Mesenteric fat pad (tissue), 1 donor: ENCODE results near the gene RAB11FIP3. TPM values are rescaled to one million over a fixed set of nuclear protein-coding genes. Genes with fewer than 3 reads are reported as not detected.
"Not testable (repeated sequence)": the region's sequence is repeated elsewhere in the genome, so short reads cannot be mapped to it uniquely, and the experiment has no call there.

Experiments
- DNase-seq: peaks from one replicate; pipeline ENCODE4 v3.0.0-alpha.2; 2020; ENCODE audit warnings: low spot score
- total RNA-seq: library from RNA; stranded (reverse); fragmentation: NEBNext Ultra II Directional; extraction: Animal tissue kit (Norgen Biotek cat#: 25700); gene quantifications from one replicate; pipeline ENCODE4 v1.2.1, GENCODE V29; 2021
- donor health status: DM: yes; HTN: yes; CAD: no.

RAB11FIP3 gene
- total RNA-seq, 1 donor from 2014 or later = 35.2 TPM

DNA sequence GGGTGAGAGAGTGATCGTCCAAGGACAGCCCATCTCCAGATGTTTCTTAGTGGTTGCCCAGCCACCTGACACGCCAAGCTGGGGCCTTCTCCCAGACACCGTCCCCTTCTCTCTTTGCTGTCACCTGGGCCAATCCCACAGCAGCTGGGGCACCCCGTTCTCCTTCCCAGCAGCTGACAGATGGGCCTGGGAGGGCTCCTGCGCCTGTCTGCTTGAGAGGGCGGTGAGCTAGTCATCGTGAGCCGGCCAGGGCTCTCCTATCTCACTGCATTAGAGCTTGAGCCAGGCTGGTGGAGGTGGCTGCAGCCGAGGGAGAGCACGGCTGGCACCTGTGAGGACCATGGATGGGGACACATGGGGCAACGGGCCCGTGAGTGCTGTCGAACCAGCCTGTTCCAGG lies 41.2 kb downstream of the RAB11FIP3 start:
- no peak for DNase-seq

DNA sequence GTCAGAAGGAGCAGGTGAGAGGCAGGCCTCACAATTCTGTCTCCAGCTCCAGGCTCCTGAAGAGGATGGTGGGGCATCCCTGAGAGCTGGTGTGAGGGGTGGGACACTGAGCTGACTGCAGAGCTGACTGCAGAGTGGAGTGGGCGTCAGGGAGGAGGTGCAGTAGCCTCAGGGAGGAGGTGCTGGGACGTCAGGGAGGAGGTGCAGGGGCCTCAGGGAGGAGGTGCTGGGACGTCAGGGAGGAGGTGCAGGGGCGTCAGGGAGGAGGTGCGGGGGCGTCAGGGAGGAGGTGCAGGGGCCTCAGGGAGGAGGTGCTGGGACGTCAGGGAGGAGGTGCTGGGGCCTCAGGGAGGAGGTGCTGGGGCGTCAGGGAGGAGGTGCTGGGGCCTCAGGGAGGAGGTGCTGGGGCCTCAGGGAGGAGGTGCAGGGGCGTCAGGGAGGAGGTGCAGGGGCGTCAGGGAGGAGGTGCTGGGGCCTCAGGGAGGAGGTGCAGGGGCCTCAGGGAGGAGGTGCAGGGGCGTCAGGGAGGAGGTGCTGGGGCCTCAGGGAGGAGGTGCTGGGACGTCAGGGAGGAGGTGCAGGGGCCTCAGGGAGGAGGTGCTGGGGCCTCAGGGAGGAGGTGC lies 41.9 kb downstream of the RAB11FIP3 start:
- DNase-seq = not testable (repeated sequence)

DNA sequence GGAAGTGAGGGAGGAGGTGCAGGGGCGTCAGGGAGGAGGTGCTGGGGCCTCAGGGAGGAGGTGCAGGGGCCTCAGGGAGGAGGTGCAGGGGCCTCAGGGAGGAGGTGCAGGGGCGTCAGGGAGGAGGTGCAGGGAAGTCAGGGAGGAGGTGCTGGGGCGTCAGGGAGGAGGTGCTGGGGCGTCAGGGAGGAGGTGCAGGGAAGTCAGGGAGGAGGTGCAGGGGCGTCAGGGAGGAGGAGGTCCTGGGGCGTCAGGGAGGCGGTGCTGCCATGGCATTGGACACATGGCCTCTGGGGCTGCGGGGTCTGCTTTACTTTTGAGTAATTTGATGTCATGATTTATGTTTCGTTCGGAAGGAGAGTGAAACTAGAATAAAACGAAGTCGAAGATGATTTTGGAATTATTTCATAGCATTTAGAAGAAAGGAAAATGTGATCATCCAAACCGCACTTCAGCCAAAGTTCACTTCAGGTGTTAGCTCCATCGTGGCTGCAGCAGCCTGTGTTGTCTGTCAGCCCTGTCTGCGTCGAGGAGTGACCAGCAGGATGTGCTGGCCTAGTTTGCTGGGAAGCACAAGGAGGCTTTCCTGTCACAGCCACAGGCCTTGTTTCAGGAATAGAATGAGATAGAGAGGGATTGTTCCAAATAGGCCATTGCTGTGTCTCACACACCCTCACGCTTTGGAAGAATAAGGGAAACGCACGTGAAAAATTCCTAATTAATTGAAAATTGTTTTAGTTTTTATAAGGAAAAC lies 42.8 kb downstream of the RAB11FIP3 start:
- DNase-seq = no peak

DNA sequence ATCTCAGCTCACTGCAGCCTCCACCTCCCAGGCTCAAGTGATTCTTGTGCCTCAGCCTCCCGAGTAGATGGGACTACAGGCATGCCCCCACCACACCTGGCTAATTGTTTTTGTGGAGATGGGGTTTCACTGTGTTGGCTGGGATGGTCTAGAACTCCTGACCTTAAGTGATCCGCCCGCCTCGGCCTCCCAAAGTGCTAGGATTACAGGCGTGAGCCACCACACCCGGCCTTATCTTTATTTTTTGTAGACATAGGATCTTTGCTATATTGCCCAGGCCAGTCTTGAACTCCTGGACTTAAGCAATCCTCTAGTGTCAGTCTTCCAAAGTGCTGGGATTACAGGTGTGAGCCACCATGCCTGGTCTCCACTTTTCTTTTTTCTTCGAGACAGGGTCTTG lies 44.0 kb downstream of the RAB11FIP3 start:
- DNase-seq = not testable (repeated sequence)

DNA sequence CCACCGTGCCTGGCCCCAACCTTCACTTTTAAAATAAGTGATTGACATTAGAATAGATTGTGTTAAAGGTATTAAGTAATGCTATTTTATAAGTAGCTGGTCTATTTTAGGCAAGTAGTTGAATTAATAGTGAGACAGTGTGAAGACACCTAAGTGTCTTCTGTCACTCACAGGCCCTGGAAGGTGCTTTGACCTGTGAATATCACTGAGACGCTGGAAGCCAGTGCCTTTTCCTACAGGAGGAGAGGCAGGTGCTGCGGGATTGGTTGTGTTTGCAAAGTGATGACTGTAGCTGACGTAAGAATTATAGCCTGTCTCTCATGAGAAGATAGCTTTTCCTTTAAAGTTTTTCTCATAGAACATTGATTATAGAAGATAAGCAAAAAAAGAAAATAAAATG lies 45.0 kb downstream of the RAB11FIP3 start:
- no peak for DNase-seq

DNA sequence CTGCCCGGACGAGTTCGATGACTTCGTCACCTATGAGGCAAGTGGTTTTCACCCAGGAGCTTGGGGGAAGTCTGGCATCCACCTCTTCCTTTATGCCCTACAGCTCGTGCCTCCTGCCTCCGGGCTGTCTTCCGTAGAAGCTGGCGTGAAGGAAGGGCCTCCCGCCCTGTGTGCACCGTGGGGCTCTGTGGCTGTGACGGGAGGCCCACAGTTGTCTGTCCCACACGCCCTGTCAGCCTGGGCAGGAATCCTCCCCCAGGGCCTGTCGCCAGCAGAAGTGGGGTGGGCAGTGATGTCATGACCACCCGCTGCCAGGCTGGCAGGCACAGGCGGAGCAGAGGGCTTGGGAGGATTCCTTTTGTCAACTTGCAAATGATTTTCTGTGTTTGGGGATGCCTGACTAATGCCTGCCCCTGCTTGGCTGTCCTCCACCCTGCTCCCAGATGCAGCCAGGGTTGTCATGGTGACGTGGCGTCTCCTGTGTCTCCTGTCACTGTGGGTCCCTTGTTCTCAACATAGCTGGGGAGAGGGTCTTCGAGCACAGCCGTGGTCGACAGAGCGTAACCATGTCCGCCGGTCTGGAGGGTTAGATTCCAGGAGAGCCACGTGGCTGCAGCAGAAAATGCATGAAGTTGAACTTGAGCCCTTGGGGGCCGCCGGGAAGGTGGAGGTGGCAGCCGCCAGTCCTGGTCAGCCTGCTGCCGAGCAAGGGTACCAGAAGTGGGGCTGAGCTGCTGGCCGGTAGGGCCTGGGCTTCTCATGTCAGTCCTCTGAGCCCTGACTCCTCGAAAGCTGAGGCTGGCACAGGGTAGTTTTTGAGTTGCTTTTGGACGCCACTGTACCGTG lies 46.1 kb downstream of the RAB11FIP3 start:
- DNase-seq = no peak

DNA sequence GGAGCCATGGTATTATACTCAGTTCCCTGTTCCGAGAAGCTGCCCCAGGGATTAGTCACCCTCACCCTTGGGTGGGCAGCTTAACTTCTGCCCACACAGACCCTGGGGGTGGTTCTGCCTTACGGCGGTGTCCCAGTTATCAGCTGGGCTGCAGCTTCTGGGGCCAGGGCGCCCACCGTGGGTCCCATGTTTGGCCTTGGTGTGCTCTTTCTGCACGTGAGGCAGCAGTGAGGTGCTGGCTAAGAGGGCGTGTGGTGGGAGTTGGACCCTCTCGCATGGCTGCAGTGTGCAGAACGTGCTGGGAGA lies 46.7 kb downstream of the RAB11FIP3 start:
- DNase-seq = no peak

DNA sequence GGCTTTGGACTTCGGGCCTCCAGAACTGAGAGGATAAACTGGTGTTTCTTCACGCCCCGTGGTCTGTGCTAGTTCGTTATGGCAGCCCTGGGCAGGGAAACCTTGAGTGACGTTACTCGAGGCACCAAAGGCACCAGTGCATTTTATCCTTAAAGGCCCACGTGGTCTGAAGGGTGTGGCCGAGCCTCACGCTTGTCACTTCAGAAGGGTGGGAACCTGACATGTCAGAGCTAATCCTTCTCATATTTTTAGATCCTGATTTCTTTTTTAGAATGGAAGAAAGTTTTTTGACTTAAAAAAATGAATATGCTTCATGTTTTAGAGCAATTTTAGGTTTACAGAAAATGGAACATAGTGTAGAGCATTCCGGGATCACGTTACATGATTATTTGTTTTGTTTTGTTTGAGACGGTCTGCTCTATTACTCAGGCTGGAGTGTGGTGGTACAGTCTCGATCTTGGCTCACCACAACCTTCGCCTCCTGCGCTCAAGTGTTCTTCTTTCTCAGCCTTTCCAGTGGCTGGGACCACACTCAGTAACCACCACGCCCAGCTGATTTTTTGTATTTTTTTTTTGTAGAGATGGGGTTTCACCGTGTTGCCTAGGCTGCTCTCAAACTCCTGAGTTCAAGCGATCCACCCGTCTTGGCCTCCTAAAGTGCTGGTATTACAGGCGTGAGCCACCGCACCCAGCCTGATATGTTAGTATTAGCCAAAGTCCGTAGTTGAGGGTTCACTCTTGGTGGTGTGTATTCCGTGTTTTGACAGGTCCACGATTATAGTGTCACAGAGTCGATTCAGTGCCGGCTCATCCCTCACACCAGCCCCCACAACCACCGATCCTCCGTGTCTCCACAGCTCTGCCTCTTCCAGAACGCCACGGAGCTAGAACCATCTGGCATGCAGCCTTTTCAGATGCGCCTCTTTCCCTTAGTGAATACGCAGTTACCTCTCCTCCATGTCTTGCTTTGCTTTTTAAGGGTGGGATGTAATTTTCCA lies 47.9 kb downstream of the RAB11FIP3 start:
- DNase-seq = no peak

DNA sequence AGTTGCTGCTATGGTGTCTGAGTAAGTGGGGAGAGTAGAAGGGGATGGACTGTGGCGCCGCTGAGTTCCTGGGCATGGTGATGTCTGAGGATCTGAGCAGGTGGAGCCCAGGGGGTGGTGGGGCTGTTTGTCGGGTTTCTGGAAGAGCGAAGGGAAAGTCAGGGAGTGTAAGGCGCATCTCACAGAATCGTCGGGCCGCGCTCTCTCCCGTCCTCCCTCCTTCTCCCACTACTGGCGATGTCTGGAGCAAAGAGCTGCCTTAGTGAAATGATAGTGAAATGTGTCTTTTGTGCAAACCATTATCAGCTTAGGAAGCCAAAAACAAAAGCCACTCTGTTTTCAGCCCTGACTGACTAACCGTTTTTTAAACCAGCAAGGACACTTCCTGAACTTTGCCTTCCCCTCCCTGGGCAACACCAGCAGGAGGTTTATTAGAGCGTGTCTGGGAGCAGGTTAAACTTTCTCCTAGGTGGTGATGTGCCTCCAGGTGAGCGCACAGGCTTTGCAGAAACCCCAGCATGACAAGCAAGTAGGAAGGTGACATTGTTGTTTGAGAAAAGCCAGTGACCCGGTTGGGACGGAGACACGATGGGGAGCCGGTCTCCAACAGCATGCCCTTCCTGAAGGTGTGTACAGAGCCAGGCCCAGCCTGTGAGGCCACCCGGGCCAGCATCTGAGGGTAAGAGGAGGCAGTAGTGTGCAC lies 49.1 kb downstream of the RAB11FIP3 start:
- no peak for DNase-seq

DNA sequence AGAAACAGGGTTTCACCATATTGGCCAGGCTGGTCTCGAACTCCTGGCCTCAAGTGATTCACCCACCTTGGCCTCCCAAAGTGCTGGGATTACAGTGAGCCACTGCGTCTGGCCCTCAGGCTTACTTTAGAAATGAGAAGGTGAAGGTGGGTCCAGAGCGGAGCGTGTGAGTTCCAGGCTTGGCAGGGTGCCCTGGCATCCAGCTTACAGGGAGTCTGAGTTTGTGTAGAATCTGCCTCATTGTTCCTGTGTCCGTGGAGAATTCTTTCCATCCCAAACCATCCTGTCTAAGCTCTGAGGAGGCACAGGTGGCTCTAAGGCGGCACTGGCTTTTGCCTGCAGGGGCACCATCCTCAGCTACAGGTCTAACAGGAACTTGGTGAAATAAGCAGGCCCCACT lies 50.6 kb downstream of the RAB11FIP3 start:
- DNase-seq = no peak

DNA sequence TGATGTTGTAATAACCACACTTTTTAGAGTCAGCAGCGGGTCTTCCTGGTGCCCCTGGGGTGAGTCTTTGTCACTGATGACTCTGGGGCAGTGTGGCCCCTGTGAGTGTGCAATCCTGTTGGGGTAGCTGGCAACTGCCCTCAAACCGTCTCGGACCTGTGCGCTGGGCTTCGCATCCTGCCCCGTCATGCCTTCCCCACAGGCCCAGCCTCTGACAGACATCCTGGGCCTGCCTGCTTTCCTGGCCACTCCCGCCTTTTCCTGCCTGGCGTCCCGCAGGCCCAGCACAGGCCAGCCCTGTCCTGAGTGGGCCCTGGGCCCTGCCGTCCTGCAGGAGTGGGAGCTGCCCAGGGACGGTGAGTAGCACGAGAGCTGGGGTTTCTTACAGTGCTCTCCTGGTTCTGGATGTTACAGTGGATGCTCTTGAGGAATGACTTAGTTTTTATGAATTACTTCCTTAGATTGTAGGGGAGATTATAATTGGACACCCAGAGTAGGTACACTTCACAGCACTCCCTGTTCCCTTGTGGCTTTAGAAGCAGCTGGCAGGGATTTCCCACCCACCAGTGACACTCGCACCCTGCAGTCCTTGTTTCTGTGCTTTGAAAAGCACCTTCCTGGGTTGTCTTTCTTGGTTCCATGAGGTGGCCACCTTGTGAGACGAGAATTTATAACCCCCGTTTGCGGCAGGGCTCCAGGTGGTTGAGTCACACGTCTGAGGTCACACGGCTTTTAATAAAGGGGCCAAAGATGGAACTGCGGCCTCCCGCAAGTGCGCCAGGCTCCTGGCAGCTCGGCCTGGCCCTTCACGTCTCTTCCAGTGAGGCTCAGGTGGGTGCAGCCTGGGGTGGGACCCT lies 52.1 kb downstream of the RAB11FIP3 start:
- DNase-seq = no peak

DNA sequence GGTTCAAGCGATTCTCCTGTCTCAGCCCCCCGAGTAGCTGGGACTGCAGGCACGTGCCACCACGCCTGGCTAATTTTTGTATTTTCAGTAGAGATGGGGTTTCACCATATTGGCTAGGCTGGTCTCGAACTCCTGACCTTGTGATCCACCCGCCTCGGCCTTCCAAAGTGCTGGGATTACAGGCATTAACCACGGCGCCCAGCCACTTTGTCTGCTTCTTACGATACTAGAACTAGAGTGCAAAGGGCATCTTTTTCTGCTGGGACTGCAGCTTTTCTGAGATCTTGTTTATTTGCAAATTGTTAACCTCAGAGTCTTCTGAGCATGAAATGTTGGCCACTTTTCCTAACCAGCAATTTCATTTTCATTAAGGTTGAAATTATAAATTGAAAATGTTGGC lies 52.8 kb downstream of the RAB11FIP3 start:
- DNase-seq = not testable (repeated sequence)

DNA sequence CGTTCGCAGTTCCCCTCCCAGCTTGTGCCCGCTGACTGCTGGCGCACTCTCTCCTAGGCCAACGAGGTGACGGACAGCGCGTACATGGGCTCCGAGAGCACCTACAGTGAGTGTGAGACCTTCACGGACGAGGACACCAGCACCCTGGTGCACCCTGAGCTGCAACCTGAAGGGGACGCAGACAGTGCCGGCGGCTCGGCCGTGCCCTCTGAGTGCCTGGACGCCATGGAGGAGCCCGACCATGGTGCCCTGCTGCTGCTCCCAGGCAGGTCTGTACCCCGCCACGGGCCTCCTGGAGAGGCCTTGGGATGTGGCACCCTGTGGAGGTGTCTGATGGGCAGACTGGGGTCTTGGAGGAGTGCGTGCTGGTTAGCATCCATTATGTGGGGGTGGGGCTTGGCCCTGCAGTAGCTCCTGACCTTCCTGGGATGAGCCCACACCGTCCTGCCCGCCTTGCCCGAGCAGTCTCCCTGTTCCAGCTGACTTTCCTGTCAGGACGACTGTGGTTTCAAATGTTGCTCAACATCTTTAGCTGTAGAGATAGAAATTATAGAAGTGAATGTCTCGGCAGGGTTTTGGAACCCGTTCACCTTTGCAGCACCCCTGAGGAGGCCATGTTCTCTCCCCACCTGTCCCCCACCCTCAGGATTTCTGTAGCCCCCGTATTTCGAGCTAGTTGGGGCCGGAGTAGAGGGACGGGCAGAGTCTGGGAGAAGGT lies 57.2 kb downstream of the RAB11FIP3 start:
- no peak for DNase-seq

DNA sequence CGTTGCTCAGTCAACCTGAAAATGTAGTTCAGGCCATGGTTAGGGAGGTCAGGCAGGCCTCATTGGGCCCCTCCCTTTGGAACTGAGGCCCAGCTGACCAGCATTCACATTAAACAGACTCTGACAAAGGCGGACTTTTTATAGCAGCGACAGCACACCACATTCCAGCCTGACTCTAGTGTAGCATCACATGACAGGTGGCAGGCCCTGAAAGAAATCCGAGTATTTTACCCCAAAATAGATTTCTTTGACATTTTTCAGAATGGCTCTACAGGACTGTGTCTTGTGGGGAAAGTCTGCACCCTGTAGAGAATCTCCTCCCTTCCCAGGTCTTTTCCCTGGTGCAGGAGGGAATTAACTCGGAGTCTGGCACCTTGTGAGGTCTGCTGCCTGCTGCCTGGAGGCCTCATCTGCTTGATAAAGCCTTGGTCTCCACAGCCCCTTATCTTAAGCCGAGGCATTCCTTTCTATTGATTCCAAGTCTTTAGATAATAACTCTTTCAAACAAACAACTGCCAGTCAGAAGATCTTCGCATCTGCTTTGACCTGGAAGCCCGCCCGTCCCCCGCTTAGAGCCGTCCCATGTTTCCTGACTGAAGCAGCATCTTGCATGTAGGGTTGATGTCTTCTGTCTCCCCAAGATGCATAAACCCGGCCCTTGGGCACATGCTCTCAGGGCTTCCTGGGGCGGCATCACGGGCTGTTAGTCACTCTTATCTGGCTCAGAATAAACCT lies 58.1 kb downstream of the RAB11FIP3 start:
- DNase-seq = no peak

DNA sequence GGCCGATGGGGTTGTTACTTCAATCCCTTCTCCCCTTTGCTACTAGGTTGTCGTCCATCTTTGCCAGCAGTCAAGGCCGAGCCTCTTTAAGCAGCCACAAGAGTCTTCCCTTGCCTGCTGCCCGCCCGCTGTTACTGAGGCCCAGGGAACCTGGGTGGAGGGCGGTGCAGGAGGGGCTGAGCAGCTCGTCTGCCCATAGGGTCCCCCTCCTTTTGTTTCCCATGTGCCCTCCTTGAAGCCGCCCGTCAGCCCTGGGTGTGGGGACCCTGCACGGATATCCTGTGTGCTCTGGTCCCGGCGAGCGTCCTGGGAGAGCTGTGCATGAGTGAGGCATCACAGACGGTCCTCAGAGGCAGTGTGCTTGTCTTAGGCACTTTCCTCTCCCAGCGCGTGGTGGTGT lies 64.2 kb downstream of the RAB11FIP3 start:
- DNase-seq = no peak

DNA sequence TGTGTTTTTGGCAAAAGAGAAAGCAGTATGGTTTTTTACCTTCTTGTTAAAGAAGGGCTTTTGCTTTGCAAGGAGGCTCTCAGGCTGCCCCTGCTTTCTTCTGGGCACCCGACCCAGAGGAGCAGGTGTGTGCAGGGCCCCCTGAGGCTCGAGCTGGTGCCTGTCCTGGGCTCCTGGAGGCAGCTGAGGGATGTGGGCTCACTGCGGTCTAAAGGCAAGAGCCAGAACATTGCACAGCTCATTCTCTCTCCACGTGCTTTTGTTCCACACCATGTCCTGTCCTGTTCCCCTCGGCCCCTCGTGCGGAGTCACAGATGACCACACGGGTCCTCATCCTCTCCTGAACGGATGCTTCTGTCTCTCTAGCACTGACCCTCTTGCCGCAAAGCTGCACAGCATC lies 65.3 kb downstream of the RAB11FIP3 start:
- no peak for DNase-seq

DNA sequence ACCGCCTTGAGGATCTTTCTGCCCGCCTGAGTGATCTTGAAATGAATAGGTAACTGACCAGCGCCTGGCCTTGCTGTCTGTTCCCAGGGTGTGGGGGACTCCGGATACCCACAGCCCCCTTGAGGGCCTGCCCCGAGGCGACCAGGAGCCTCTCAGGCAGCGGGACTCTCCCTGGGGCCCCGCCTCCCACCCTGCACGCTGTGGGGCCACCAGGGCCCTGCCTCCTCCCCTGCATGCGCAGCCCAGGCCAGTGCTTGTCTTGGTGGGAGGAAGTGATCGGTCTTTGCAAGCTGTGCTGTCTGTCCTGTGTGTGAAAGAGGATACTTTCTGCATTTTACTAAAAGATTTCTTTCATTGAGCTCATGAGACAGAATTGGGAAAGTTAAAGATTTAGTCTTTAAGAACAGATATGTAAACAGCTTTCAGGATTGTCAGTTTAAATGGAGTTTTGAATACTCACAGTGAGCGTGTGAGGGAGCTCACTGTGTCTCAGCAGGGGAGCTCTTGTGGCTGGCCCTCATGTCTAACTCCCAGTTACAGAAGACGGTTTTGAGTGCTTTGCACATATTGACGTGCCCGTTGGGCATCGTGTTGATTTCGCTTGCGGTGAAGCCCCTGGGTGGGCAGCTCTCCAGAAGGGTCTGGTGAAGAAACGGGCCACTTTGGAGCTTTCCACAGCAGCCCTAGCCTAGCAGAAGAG lies 65.9 kb downstream of the RAB11FIP3 start:
- no peak for DNase-seq
